ENCODE data around the gene KIF16B. TPM values are rescaled to one million over a fixed set of nuclear protein-coding genes. Genes with fewer than 3 reads are reported as not detected.

KIF16B gene
- total and polyA plus RNA-seq, 2 experiments from 2014 or later = 6.5 to 11.1 TPM

DNA sequence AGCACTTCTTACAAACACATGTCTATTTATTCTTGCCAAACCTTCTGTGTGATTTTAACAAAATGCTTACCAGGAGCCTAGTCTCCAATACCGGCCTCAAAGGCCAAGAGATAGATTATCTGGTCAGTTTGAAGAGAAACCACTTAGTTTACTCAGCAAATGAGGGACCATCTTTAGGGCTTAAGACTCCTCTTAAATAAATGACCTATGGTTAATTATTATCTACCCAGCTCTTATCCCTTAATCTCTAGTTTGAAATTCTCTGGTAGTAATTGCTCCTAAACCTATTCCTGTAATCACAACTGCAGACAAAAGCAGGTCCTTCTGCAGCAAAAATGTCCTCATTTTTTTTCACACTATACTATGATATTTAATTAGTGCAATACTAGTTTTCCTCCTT lies 301.8 kb downstream of the KIF16B start (continued):
- TF ChIP-seq, protein P1, sequence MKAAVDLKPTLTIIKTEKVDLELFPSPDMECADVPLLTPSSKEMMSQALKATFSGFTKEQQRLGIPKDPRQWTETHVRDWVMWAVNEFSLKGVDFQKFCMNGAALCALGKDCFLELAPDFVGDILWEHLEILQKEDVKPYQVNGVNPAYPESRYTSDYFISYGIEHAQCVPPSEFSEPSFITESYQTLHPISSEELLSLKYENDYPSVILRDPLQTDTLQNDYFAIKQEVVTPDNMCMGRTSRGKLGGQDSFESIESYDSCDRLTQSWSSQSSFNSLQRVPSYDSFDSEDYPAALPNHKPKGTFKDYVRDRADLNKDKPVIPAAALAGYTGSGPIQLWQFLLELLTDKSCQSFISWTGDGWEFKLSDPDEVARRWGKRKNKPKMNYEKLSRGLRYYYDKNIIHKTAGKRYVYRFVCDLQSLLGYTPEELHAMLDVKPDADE (IDR thresholded peaks at IDR 0.05) = no peak
- TF ChIP-seq EZH2phosphoT487 (IDR thresholded peaks at IDR 0.05; ENCODE audit: unreplicated experiment) (no peak), CREB1 (CRISPR knock-in tag; IDR thresholded peaks at IDR 0.05; ENCODE audit: low read depth) (no peak)
- TF ChIP-seq, protein P2, sequence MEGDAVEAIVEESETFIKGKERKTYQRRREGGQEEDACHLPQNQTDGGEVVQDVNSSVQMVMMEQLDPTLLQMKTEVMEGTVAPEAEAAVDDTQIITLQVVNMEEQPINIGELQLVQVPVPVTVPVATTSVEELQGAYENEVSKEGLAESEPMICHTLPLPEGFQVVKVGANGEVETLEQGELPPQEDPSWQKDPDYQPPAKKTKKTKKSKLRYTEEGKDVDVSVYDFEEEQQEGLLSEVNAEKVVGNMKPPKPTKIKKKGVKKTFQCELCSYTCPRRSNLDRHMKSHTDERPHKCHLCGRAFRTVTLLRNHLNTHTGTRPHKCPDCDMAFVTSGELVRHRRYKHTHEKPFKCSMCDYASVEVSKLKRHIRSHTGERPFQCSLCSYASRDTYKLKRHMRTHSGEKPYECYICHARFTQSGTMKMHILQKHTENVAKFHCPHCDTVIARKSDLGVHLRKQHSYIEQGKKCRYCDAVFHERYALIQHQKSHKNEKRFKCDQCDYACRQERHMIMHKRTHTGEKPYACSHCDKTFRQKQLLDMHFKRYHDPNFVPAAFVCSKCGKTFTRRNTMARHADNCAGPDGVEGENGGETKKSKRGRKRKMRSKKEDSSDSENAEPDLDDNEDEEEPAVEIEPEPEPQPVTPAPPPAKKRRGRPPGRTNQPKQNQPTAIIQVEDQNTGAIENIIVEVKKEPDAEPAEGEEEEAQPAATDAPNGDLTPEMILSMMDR (conservative IDR thresholded peaks at IDR 0.05; ENCODE audit: low read depth in 2 of 2) = no peak
- TF ChIP-seq, protein P3, sequence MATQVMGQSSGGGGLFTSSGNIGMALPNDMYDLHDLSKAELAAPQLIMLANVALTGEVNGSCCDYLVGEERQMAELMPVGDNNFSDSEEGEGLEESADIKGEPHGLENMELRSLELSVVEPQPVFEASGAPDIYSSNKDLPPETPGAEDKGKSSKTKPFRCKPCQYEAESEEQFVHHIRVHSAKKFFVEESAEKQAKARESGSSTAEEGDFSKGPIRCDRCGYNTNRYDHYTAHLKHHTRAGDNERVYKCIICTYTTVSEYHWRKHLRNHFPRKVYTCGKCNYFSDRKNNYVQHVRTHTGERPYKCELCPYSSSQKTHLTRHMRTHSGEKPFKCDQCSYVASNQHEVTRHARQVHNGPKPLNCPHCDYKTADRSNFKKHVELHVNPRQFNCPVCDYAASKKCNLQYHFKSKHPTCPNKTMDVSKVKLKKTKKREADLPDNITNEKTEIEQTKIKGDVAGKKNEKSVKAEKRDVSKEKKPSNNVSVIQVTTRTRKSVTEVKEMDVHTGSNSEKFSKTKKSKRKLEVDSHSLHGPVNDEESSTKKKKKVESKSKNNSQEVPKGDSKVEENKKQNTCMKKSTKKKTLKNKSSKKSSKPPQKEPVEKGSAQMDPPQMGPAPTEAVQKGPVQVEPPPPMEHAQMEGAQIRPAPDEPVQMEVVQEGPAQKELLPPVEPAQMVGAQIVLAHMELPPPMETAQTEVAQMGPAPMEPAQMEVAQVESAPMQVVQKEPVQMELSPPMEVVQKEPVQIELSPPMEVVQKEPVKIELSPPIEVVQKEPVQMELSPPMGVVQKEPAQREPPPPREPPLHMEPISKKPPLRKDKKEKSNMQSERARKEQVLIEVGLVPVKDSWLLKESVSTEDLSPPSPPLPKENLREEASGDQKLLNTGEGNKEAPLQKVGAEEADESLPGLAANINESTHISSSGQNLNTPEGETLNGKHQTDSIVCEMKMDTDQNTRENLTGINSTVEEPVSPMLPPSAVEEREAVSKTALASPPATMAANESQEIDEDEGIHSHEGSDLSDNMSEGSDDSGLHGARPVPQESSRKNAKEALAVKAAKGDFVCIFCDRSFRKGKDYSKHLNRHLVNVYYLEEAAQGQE (IDR thresholded peaks at IDR 0.05; ENCODE audit: unreplicated experiment) = no peak

DNA sequence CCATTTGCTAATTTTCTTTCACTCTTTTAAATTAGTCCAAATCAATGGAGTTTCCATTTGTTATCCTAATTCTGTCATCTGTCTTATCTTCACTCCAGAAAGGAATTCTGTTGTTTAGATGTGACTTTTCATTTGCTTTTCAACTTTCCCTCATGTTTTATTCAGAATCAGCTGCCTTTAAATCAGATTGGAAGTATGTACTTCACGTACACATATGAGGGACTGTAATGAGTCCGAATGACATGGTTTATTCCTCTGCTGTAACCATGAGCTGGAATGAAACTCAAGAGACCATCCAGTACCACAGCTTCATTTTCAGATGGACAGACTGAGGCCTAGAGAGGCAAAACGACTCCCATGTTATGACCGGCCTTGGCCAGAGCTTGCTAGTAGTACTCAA lies 302.3 kb downstream of the KIF16B start:
- H3K36me3 ChIP-seq (ENCODE audit: insufficient read depth) = no peaks in the 10 kb centered on the region
- H3F3A ChIP-seq (replicated peaks; ENCODE audit: low read depth) = no peaks in the 10 kb centered on the region
- H3K27ac ChIP-seq (ENCODE audit: low read depth) = no peak overlapping the region
- ATAC-seq (no peak), DNase-seq (ENCODE audit: low spot score) (no peak)
- no peak overlapping the region for H3K4me3 Mint-ChIP-seq
- H3K4me1 ChIP-seq (ENCODE audit: insufficient read depth) = no peaks in the 10 kb centered on the region; the same call in 1 of the 2 replicates
- no peak overlapping the region for H2AFZ ChIP-seq
- H3K27me3 ChIP-seq (ENCODE audit: insufficient read depth) = no peaks in the 10 kb centered on the region
- H3K4me1 Mint-ChIP-seq = peaks cover 11% of the 10 kb centered on the region
- H3K4me2 ChIP-seq = no peak overlapping the region
- H3K9me2 ChIP-seq (ENCODE audit: insufficient read depth) = peaks cover 10% of the 10 kb centered on the region; the same call in 1 of the 2 replicates
- H3K9me3 Mint-ChIP-seq = peaks cover 6% of the 10 kb centered on the region
- TF ChIP-seq EZH2phosphoT487 (IDR thresholded peaks at IDR 0.05; ENCODE audit: unreplicated experiment) = no peak
- no peak for TF ChIP-seq NANOG (IDR thresholded peaks at IDR 0.05; ENCODE audit: borderline replicate concordance)
- no peak for TF ChIP-seq CREB1 (CRISPR knock-in tag; IDR thresholded peaks at IDR 0.05; ENCODE audit: low read depth)
- TF ChIP-seq, protein P3 (IDR thresholded peaks at IDR 0.05; ENCODE audit: unreplicated experiment) = no peak
- no peak for TF ChIP-seq ZNF114 (CRISPR knock-in tag; IDR thresholded peaks at IDR 0.05)
- TF ChIP-seq, protein P1 (IDR thresholded peaks at IDR 0.05) = no peak
- H3K27me3 Mint-ChIP-seq (ENCODE audit: insufficient read depth, low read depth, poor library complexity) = peaks cover 2% of the 10 kb centered on the region
- H3K79me2 ChIP-seq (replicated peaks; ENCODE audit: insufficient read depth) = no peaks in the 10 kb centered on the region
- H3K27ac Mint-ChIP-seq = no peak overlapping the region
- peaks cover 18% of the 10 kb centered on the region for H3K36me3 Mint-ChIP-seq (ENCODE audit: low read depth)
- H3K4me3 ChIP-seq = no peak overlapping the region
- no peaks in the 10 kb centered on the region for H4K20me1 ChIP-seq (replicated peaks; ENCODE audit: insufficient read depth)

All from GM23338 (cell line).